Activated CD4-positive, CD25-positive, alpha-beta regulatory T cell treated with anti-CD3 and anti-CD28 coated beads, Interleukin-2, amount 50 U/mL, for 16 hours (primary cell): ENCODE measurements around the gene TSHR.

Source experiments
- DNase-seq: peaks from one replicate; pipeline ENCODE4 v3.0.0-alpha.2; 2020; ENCODE audit warnings: low read depth, low spot score

The TSHR gene

GRCh38 chr14:81176241-81176640 lies 220.8 kb downstream of the TSHR start:
- DNase-seq: no peak

GRCh38 chr14:81177225-81177624 lies 221.8 kb downstream of the TSHR start:
- DNase-seq: no peak

GRCh38 chr14:81178063-81178462 lies 222.6 kb downstream of the TSHR start:
- no peak for DNase-seq

DNA sequence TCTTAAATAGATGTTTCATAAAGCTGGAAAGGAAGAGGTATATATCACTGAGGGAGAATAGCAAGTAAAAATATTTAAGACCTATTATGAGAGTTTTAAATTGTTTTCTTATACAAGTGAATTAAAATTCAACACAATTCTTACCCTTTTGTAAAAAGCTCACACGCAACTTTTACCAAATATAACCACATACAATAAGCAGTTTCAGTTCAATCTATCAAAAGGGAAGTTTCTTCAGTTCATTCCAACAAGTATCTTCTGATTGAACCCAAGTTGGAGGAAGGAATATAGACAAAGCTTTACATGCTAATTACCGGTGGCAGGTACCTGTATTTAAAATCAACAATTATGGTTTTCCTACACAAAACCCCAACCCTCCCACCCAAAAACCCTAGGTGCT lies 224.2 kb downstream of the TSHR start:
- DNase-seq: no peak

- DNase-seq: no peak
Observed at GRCh38 chr14:81187832-81188522, 232.6 kb downstream of the TSHR start.

DNA sequence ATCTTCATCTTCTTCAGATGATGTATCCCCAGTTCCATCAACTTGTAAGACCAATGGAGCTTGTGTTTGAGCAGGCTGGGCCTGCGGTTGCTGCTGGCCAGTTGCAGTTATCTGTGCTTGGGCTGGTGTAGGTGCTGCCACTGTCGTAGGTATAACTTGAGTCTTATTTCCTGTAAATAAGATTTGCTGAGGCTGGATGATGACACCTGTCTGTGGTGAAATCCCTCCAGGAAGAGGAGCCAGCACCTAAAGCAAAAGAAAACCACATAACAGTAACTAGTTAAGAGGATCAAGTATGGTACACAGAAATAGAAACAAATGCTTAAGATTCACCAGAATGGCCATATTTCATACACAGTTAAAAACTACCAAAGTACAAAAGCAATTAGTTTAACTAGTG lies 237.2 kb downstream of the TSHR start:
- no peak for DNase-seq

DNA sequence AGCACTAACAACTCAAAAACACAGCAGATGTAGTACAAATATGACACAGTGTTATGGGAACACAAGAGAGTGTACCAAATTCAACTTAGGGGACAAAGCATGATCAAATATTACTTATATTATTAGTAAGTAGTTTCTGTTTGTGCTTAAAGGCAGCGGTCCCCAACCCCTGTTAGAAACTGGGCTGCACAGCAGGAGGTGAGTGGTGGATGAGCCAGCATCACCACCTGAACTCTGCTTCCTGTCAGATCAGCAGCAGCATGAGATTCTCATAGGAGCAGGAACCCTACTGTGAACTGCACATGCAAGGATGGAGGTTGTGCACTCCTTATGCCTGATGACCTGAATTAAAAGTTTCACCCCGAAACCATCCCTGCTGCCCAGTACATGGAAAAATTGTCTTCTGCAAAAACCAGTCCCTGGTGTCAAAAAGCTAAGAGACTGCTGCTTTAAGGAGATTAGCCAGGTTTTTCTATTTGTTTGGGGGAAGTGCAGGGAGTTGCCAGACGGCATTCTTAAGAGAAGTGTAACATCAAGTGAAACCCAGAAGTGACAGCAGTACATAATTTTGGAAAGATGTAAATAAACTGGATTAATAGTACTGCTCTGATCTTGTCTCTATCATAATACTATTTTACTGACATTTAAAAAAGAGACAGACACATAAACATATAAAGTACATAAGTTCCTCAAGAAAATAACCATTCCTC lies 238.7 kb downstream of the TSHR start:
- no peak for DNase-seq
